ENCODE data around the gene DNAL4. TPM values are rescaled to one million over a fixed set of nuclear protein-coding genes. Genes with fewer than 3 reads are reported as not detected.

DNAL4 gene
- total RNA-seq, 1 experiment from 2014 or later = 8.3 TPM

- H3K23ac ChIP-seq (ENCODE audit: insufficient read length, low read depth, low read length) = no peak overlapping the region
- no peak overlapping the region for H2BK5ac ChIP-seq (ENCODE audit: insufficient read length, low read length)
- H2AFZ ChIP-seq (ENCODE audit: low read length) = no peak overlapping the region
- Mint-ChIP-seq H3K4me3 (no peak overlapping the region; a peak in 1 of 5 replicates), H3K27me3 (ENCODE audit: low read depth) (no peaks in the 10 kb centered on the region), H3K27ac (no peak overlapping the region), H3K9me3 (no peaks in the 10 kb centered on the region), H3K36me3 (ENCODE audit: insufficient read depth in 1 of 3, low read depth in 3 of 3) (peaks cover 0 to 2% (median 0%) of the 10 kb centered on the region in 3 experiments; a peak in 1 of 7 replicates), H3K4me1 (peaks cover 8 to 13% of the 10 kb centered on the region in 2 experiments)
- no peaks in the 10 kb centered on the region for H3K27me3 ChIP-seq (ENCODE audit: insufficient read depth, low read length)
- no peak overlapping the region for H3K18ac ChIP-seq (ENCODE audit: insufficient read length, low read depth, low read length)
- H4K91ac ChIP-seq (ENCODE audit: insufficient read length, low read depth, low read length) = no peak overlapping the region
- no peaks in the 10 kb centered on the region for H4K20me1 ChIP-seq (ENCODE audit: control insufficient read depth, insufficient read depth, insufficient read length)
- H3K4ac ChIP-seq (ENCODE audit: low read depth, low read length) = no peak overlapping the region
- no peak overlapping the region for H2AK5ac ChIP-seq (ENCODE audit: insufficient read length, low read length)
- no peak overlapping the region for H4K8ac ChIP-seq (replicated peaks; ENCODE audit: insufficient read length, low read depth, low read length)
- H2BK20ac ChIP-seq (ENCODE audit: low read depth, low read length, poor library complexity, severe bottlenecking) = no peak overlapping the region
- H3K9ac ChIP-seq (ENCODE audit: extremely low read depth, insufficient read length, low read length) = no peak overlapping the region
- H3K56ac ChIP-seq (ENCODE audit: insufficient read length, low read depth, low read length) = no peak overlapping the region
- no peak overlapping the region for H3K4me2 ChIP-seq (ENCODE audit: insufficient read depth, insufficient read length, low read length)
- no peaks in the 10 kb centered on the region for H3K23me2 ChIP-seq (ENCODE audit: insufficient read length, low read depth, low read length, poor library complexity, severe bottlenecking)
- DNase-seq = no peak
- H2BK15ac ChIP-seq (ENCODE audit: low read depth, low read length) = no peak overlapping the region
- H3T11ph ChIP-seq (ENCODE audit: low read length) = no peak overlapping the region
- H3K4me1 ChIP-seq (ENCODE audit: insufficient read depth, low read length) = no peaks in the 10 kb centered on the region
- no CpG with 5 or more reads among the region's 14 CpGs for WGBS (ENCODE audit: extremely low coverage, insufficient read length, low lambda C conversion rate)
- no peak overlapping the region for H3K14ac ChIP-seq (ENCODE audit: insufficient read depth, low read length)
- no peak overlapping the region for H4K5ac ChIP-seq (ENCODE audit: insufficient read length, low read depth, low read length)
- H3K27ac ChIP-seq (ENCODE audit: insufficient read length, low read depth, low read length) = no peak overlapping the region
- TF ChIP-seq, protein P1, sequence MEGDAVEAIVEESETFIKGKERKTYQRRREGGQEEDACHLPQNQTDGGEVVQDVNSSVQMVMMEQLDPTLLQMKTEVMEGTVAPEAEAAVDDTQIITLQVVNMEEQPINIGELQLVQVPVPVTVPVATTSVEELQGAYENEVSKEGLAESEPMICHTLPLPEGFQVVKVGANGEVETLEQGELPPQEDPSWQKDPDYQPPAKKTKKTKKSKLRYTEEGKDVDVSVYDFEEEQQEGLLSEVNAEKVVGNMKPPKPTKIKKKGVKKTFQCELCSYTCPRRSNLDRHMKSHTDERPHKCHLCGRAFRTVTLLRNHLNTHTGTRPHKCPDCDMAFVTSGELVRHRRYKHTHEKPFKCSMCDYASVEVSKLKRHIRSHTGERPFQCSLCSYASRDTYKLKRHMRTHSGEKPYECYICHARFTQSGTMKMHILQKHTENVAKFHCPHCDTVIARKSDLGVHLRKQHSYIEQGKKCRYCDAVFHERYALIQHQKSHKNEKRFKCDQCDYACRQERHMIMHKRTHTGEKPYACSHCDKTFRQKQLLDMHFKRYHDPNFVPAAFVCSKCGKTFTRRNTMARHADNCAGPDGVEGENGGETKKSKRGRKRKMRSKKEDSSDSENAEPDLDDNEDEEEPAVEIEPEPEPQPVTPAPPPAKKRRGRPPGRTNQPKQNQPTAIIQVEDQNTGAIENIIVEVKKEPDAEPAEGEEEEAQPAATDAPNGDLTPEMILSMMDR (conservative IDR thresholded peaks at IDR 0.05) = no peak
- H3K79me2 ChIP-seq (ENCODE audit: insufficient read depth, low read length) = no peaks in the 10 kb centered on the region
- H3K79me1 ChIP-seq (ENCODE audit: insufficient read depth, low read depth, low read length, poor library complexity, severe bottlenecking) = no peaks in the 10 kb centered on the region
- no peak overlapping the region for H2BK120ac ChIP-seq (ENCODE audit: low read depth, low read length, poor library complexity, severe bottlenecking)
- H3K9me3 ChIP-seq (ENCODE audit: control insufficient read depth, low read depth, low read length) = no peaks in the 10 kb centered on the region
- no peak overlapping the region for H2BK12ac ChIP-seq (ENCODE audit: insufficient read length, low read depth, low read length)
Observed at GRCh38 chr22:38783095-38783615, 10.8 kb downstream of the DNAL4 start.
